Panc1 (cell line): ENCODE results near the gene CES5A. TPM values are rescaled to one million over a fixed set of nuclear protein-coding genes. Genes with fewer than 3 reads are reported as not detected.
"Not testable (repeated sequence)": the region's sequence is repeated elsewhere in the genome, so short reads cannot be mapped to it uniquely, and the experiment has no call there.

ENCODE experiments used
- ATAC-seq: fragments of 200-7000 bp; cut with Tn5 transposase; 2 replicates; pipeline ENCODE4 v1.9.1; 2020; ENCODE audit warnings: mild to moderate bottlenecking, moderate library complexity
- BruUV-seq: library from RNA; stranded (reverse); fragments of 400-500 nt; replicated peaks from 2 replicates; lab custom pipeline; 2021; lab: Mats Ljungman, UMichigan
- CTCF ChIA-PET: fragments of 300-600 bp; sonication (Branson Sonifier 250); formaldehyde crosslinking; loops from one replicate; lab custom pipeline; 2022; ENCODE audit warnings: antibody characterized with exemption; lab: Charles Lee
- POLR2A ChIA-PET: fragments of 300-600 bp; sonication (Branson Sonifier 250); formaldehyde crosslinking; loops from one replicate; lab custom pipeline; 2022; ENCODE audit warnings: antibody characterized with exemption; lab: Charles Lee
- DNase-seq: peaks from one replicate; pipeline ENCODE4 v3.0.0-alpha.2; 2010; ENCODE audit warnings: low read depth, low spot score
- H3K27ac ChIP-seq: 2 replicates; pipeline ENCODE4 v1.5.1; 2011; ENCODE audit warnings: mild to moderate bottlenecking, low read length, inconsistent platforms
- H3K27me3 ChIP-seq: fragments of 200-500 bp; sonication (Bioruptor generic); 2 replicates; pipeline ENCODE4 v1.6.0; 2014; ENCODE audit warnings: low read length, inconsistent platforms; ENCODE audit not compliant: control insufficient read depth, insufficient read depth
- H3K36me3 ChIP-seq: fragments of 200-500 bp; sonication (Bioruptor generic); 2 replicates; pipeline ENCODE4 v1.5.1; 2014; ENCODE audit warnings: inconsistent platforms, mild to moderate bottlenecking, low read length, moderate library complexity; ENCODE audit not compliant: control insufficient read depth, insufficient read depth
- H3K4me1 ChIP-seq: 2 replicates; pipeline ENCODE4 v1.5.1; 2011; ENCODE audit warnings: inconsistent platforms, mild to moderate bottlenecking, low read length, moderate library complexity; ENCODE audit not compliant: control insufficient read depth, insufficient read depth
- H3K4me3 ChIP-seq, 2 experiments: 2 replicates each; pipeline ENCODE4 v1.5.1; 2011 to 2012; ENCODE audit warnings: low read depth in 2 of 2, low read length in 2 of 2, mild to moderate bottlenecking in 2 of 2, inconsistent platforms in 1 of 2, moderate library complexity in 1 of 2
- H3K9me3 ChIP-seq: fragments of 200-500 bp; sonication (Bioruptor generic); 2 replicates; pipeline ENCODE4 v1.5.1; 2014; ENCODE audit warnings: low read depth, mild to moderate bottlenecking, inconsistent platforms, low read length, moderate library complexity; ENCODE audit not compliant: control insufficient read depth, insufficient read depth
- CTCF ChIP-seq: fragments of 450-650 bp; IDR thresholded peaks from 2 replicates; pipeline ENCODE4 v1.5.1; 2017; ENCODE audit warnings: mild to moderate bottlenecking
- POLR2AphosphoS5 ChIP-seq: IDR thresholded peaks from 2 replicates; pipeline ENCODE4 v1.6.1; 2012; ENCODE audit warnings: mild to moderate bottlenecking, low read depth, low read length, moderate library complexity
- REST ChIP-seq, 2 experiments: IDR thresholded peaks; 2 replicates each; pipeline ENCODE4 v1.6.1; 2011 to 2012; ENCODE audit warnings: low read depth in 2 of 2, control low read depth in 1 of 2, low read length in 1 of 2, mild to moderate bottlenecking in 1 of 2, moderate library complexity in 1 of 2; ENCODE audit not compliant: insufficient read depth in 1 of 2
- SIN3A ChIP-seq: IDR thresholded peaks from 2 replicates; pipeline ENCODE4 v1.6.1; 2012; ENCODE audit warnings: low read depth, mild to moderate bottlenecking, low read length, moderate library complexity, borderline replicate concordance; ENCODE audit not compliant: insufficient read depth
- TCF7L2 ChIP-seq: IDR thresholded peaks from 2 replicates; pipeline ENCODE4 v1.6.1; 2011; ENCODE audit warnings: mild to moderate bottlenecking, low read depth, low read length, inconsistent platforms
- in situ Hi-C: cut with HindIII; loops from 2 replicates; pipeline ENCODE4 v1.10.0; 2016; ENCODE audit warnings: low sequenced_read_pairs, low pct_unique_long_range_greater_than_20kb
- intact Hi-C: fragments of 100-400 bp; cut with micrococcal nuclease; formaldehyde crosslinking; loops from one replicate; pipeline ENCODE4 v1.10.0; 2022; ENCODE audit not compliant: unreplicated experiment
- total RNA-seq: library from RNA; stranded (reverse); gene quantifications from one replicate; pipeline ENCODE4 v1.2.1, GENCODE V29; 2021; ENCODE audit not compliant: unreplicated experiment

CES5A gene
- total RNA-seq, 1 experiment from 2014 or later: not detected

- Histone ChIP-seq H3K4me1 (no peaks in the 10 kb centered on the region), H3K27ac (no peak overlapping the region), H3K27me3 (no peaks in the 10 kb centered on the region), H3K9me3 (no peaks in the 10 kb centered on the region), H3K36me3 (no peaks in the 10 kb centered on the region), H3K4me3 (no peak overlapping the region)
- POLR2A ChIA-PET: no interaction called here
- CTCF ChIA-PET: no interaction called here
- intact Hi-C loops: no loop called here
- no peak for TF ChIP-seq POLR2AphosphoS5
- no peak for TF ChIP-seq SIN3A
- no peak for TF ChIP-seq REST (IDR thresholded peaks at IDR 0.05; ENCODE audit: insufficient read depth in 1 of 2, low read depth in 2 of 2, low read length in 1 of 2)
- no peak for TF ChIP-seq CTCF
- no peak for TF ChIP-seq TCF7L2
- in situ Hi-C loops: loop anchor here (25.0 kb wide), 1 partner anchor 123 kb away; no protein-coding TSS in a partner anchor
- ATAC-seq (no peak), DNase-seq (no peak)
- no TSS peak for BruUV-seq
These were observed 39.6 kb downstream of the CES5A start for GRCh38 chr16:55835581-55835980.

- H3K4me3 ChIP-seq, H3K4me1 ChIP-seq, H3K27ac ChIP-seq, CTCF ChIA-PET, H3K27me3 ChIP-seq, POLR2A ChIA-PET, BruUV-seq, ATAC-seq, H3K36me3 ChIP-seq, DNase-seq, intact Hi-C loops, H3K9me3 ChIP-seq: not testable (repeated sequence)
- in situ Hi-C loops: loop anchor here (25.0 kb wide), 1 partner anchor 123 kb away; no protein-coding TSS in a partner anchor
These were observed 40.0 kb downstream of the CES5A start for GRCh38 chr16:55835173-55835572.

DNA sequence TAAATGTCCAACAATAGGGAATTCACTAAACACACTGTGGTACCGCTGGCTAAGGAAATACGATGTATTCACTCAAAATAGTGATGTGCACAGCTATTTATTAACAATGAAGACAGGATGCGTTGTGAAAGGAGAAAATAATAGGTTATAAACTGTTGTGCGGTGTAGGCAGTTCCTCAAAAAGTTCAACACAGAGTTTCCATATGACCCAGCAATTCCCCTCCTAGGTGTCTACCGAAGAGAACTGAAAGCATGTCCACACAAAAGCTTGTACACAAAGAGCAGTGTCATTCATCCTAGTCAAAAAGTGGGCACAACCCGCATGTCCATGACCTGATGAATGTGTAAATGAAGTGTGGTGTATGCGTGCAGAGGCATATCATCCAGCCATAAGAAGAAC lies 41.1 kb downstream of the CES5A start:
- in situ Hi-C loops: loop anchor here (25.0 kb wide), 1 partner anchor 122 kb away; no protein-coding TSS in a partner anchor
- no peak for DNase-seq
- BruUV-seq: no TSS peak
- H3K36me3 ChIP-seq: no peaks in the 10 kb centered on the region
- no peaks in the 10 kb centered on the region for H3K9me3 ChIP-seq
- TF ChIP-seq CTCF (no peak), SIN3A (no peak), POLR2AphosphoS5 (no peak), REST (IDR thresholded peaks at IDR 0.05; ENCODE audit: insufficient read depth in 1 of 2, low read depth in 2 of 2, low read length in 1 of 2) (no peak), TCF7L2 (no peak)
- ATAC-seq: no peak
- H3K27me3 ChIP-seq: no peaks in the 10 kb centered on the region
- ChIA-PET POLR2A (no interaction called here), CTCF (no interaction called here)
- H3K27ac ChIP-seq: no peak overlapping the region
- intact Hi-C loops: no loop called here
- no peaks in the 10 kb centered on the region for H3K4me1 ChIP-seq
- no peak overlapping the region for H3K4me3 ChIP-seq
